A673 (cell line): Measurements from ENCODE around the gene OSBPL6.

ENCODE experiments used
- EZH2 ChIP-seq: fragments of 200-600 bp; sonication (generic); IDR thresholded peaks from 2 replicates; pipeline ENCODE4 v1.6.1; 2017; ENCODE audit warnings: borderline replicate concordance, low read depth, mild to moderate bottlenecking, mixed read lengths, antibody characterized with exemption, low read length; ENCODE audit not compliant: poor library complexity, severe bottlenecking
- TF ChIP-seq, protein P1 (sequence below): fragments of 300-800, 200-600 bp; sonication (generic); conservative IDR thresholded peaks from 2 replicates; pipeline ENCODE4 v1.5.1; 2017; ENCODE audit warnings: low read depth, mild to moderate bottlenecking, antibody characterized with exemption, low read length, moderate library complexity, mixed read lengths

DNA sequence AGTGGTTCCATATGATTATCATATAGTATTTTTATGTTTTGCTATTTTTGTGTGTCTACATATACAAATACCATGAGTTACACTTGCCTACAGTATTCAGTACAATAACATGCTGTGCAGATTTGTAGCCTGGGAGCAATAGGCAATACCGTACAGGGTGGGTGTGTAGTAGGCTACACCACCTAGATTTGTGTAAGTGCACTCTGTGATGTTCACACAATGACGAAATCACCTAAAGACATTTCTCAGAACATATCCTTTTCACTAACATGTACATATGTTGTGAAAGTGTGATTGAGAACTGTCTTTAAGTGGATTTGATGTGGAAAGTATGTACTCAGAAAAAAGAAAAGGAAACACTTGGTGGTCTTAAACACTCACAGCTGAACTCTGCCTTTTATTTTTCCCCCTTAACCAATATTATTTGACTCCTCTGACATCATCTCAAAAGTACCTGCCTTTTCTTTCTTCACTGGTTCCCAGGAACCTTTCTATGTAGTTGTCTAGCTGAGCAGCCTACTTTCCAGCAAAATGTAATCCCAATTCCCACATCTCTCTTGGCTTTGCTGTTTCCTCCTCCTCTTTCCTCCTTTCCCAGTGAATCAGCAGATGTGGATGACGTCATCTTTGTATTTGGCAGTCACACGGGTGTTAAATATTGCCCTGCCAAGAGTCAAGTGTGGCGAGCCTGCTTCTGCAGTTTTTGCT is 47.7 kb downstream of the OSBPL6 start:
- TF ChIP-seq, protein P1, sequence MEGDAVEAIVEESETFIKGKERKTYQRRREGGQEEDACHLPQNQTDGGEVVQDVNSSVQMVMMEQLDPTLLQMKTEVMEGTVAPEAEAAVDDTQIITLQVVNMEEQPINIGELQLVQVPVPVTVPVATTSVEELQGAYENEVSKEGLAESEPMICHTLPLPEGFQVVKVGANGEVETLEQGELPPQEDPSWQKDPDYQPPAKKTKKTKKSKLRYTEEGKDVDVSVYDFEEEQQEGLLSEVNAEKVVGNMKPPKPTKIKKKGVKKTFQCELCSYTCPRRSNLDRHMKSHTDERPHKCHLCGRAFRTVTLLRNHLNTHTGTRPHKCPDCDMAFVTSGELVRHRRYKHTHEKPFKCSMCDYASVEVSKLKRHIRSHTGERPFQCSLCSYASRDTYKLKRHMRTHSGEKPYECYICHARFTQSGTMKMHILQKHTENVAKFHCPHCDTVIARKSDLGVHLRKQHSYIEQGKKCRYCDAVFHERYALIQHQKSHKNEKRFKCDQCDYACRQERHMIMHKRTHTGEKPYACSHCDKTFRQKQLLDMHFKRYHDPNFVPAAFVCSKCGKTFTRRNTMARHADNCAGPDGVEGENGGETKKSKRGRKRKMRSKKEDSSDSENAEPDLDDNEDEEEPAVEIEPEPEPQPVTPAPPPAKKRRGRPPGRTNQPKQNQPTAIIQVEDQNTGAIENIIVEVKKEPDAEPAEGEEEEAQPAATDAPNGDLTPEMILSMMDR = no peak
- TF ChIP-seq EZH2 = no peak
